SK-N-MC (cell line): Measurements from ENCODE around the gene INSL3.

Experiments used
- EZH2 ChIP-seq: fragments of 200-600 bp; sonication (generic); IDR thresholded peaks from one replicate; pipeline ENCODE4 v1.6.1; 2017; ENCODE audit warnings: antibody characterized with exemption
- FOXP2 ChIP-seq: optimal IDR thresholded peaks from 2 replicates; pipeline ENCODE3; 2011; ENCODE audit warnings: mild to moderate bottlenecking, moderate library complexity; ENCODE audit not compliant: insufficient read depth; ENCODE audit errors: extremely low read length, control extremely low read depth
- POLR2AphosphoS5 ChIP-seq: IDR thresholded peaks from 2 replicates; pipeline ENCODE4 v1.6.1; 2012; ENCODE audit warnings: mild to moderate bottlenecking, low read depth, low read length, borderline replicate concordance

DNA sequence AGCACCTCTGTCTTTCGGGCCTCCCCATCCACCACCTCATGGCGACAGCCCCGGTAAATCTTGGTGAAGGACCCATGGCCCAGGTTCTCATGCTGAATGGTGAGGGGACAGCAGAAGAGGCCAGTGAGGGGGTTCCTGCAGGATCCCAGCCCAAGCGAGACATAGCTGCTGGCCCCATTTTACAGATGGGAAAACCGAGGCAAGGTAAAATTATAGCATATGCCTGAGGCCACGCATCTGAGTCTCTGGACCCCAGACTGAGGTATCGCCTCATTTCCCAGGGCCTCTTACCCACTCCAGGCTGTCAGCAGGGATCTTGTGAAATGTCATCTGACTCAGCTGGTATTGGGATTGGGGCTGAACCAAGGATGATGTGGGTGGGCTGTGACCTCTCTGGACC is 16.7 kb upstream of the INSL3 start:
- TF ChIP-seq POLR2AphosphoS5: no peak
- no peak for TF ChIP-seq EZH2
- no peak for TF ChIP-seq FOXP2
